GM10248 (cell line): ENCODE measurements around the gene MINDY1.

ENCODE experiments used
- CTCF ChIA-PET: fragments of 300-600 bp; sonication (Branson Sonifier 250); formaldehyde crosslinking; extraction: SDS; loops from one replicate; lab custom pipeline; 2021; ENCODE audit warnings: antibody characterized with exemption; lab: Yijun Ruan, JAX
- POLR2A ChIA-PET: fragments of 350-650 bp; sonication (Branson Sonifier 250); formaldehyde crosslinking; extraction: SDS; loops from one replicate; lab custom pipeline; 2020; ENCODE audit warnings: antibody characterized with exemption; lab: Yijun Ruan, JAX
- DNase-seq: peaks from one replicate; pipeline ENCODE4 v3.0.0; 2012; ENCODE audit errors: extremely low spot score
- TF ChIP-seq, protein P1 (sequence below): IDR thresholded peaks from 2 replicates; pipeline ENCODE4 v1.5.1; 2012; ENCODE audit warnings: mild to moderate bottlenecking, low read depth; ENCODE audit errors: extremely low read depth, missing control alignments, control extremely low read depth

The MINDY1 gene

DNA sequence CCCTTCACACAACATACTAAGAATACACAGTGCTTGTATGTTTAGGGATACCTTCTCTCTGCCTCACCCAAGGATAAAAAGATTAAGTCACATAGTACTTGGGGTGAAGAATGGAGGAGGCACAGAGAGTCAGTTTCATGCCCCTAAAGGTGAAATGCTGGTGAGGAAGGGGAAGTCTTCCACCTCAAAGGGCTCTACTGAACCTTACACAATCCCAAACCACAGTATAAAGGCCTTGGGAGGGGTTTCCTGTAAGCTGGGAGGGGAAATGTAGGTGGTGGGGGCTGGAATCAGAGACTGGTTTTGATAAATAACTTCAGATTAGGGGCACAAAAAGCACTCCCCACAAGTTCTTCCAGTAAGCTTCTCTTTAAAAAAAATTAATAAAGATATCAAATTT is 3.5 kb downstream of the MINDY1 start:
- ChIA-PET CTCF (interaction anchor here (1.9 to 9.7 kb wide), 2 partner anchors 9 to 19 kb away, joined by 5 to 158 read pairs; partner anchors contain the start of gene ANXA9), POLR2A (no interaction called here)
- DNase-seq, result no peak
- TF ChIP-seq, protein P1, sequence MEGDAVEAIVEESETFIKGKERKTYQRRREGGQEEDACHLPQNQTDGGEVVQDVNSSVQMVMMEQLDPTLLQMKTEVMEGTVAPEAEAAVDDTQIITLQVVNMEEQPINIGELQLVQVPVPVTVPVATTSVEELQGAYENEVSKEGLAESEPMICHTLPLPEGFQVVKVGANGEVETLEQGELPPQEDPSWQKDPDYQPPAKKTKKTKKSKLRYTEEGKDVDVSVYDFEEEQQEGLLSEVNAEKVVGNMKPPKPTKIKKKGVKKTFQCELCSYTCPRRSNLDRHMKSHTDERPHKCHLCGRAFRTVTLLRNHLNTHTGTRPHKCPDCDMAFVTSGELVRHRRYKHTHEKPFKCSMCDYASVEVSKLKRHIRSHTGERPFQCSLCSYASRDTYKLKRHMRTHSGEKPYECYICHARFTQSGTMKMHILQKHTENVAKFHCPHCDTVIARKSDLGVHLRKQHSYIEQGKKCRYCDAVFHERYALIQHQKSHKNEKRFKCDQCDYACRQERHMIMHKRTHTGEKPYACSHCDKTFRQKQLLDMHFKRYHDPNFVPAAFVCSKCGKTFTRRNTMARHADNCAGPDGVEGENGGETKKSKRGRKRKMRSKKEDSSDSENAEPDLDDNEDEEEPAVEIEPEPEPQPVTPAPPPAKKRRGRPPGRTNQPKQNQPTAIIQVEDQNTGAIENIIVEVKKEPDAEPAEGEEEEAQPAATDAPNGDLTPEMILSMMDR, result no peak

DNA sequence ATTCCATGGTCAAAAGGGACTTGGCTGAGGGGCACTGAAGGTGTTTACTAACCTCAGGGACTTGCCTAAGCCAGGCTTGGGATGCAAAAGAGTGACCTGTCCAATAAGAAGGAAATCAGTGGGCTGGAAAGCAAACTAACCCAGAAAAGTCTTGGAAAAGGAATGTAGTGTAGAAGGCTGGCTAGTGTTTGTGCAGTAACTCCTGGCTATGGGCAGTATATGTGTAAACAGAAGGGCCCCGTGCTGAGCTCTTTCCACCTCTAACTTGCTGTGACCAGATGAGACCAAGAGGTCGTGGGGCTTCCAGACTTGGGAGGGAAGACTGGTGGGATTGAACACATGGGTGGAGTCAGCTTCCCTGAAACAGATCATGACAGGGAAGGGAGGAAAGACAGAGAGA is 4.1 kb downstream of the MINDY1 start:
- DNase-seq, result no peak
- CTCF ChIA-PET, result interaction anchor here (1.7 to 9.7 kb wide), 3 partner anchors 9 to 22 kb away, joined by 4 to 158 read pairs (median 5); partner anchors contain the start of gene ANXA9
- POLR2A ChIA-PET, result no interaction called here
- TF ChIP-seq, protein P1, result no peak

GRCh38 chr1:151002051-151002450 is 4.7 kb downstream of the MINDY1 start:
- no peak for DNase-seq
- TF ChIP-seq, protein P1, result no peak
- CTCF ChIA-PET, result interaction anchor here (1.3 to 9.7 kb wide), 6 partner anchors 8 to 815 kb away, joined by 3 to 158 read pairs (median 4); partner anchors contain the start of gene ANXA9
- POLR2A ChIA-PET, result no interaction called here

- DNase-seq, result no peak
- TF ChIP-seq, protein P1, result no peak
- CTCF ChIA-PET, result interaction anchor here (1.0 to 9.7 kb wide), 7 partner anchors 8 to 814 kb away, joined by 3 to 158 read pairs (median 4); partner anchors contain the start of genes ANXA9 and TNFAIP8L2
- POLR2A ChIA-PET, result no interaction called here
Observed at GRCh38 chr1:151001602-151002001, 5.1 kb downstream of the MINDY1 start.

- ChIA-PET POLR2A (no interaction called here), CTCF (interaction anchor here (1.6 to 9.7 kb wide), 4 partner anchors 16 to 439 kb away, joined by 3 to 158 read pairs (median 18); partner anchors contain the start of gene ANXA9)
- DNase-seq, result no peak
- TF ChIP-seq, protein P1, result no peak
Observed at GRCh38 chr1:151000408-151000807, 6.3 kb downstream of the MINDY1 start.

- CTCF ChIA-PET, result interaction anchor here (1.2 to 9.7 kb wide), 6 partner anchors 16 to 744 kb away, joined by 3 to 158 read pairs (median 6); partner anchors contain the start of gene ANXA9
- POLR2A ChIA-PET, result interaction anchor here (1.1 kb wide), 1 partner anchor 420 kb away, joined by 6 read pairs; the partner anchor contains the start of gene MCL1
- no peak for DNase-seq
- TF ChIP-seq, protein P1, result no peak
Observed at GRCh38 chr1:150999926-151000325, 6.8 kb downstream of the MINDY1 start.
